ENCODE results near the gene COA1.
A peak's percentile ranks its signal among the peaks of the same experiment; 100 is the strongest.
"Not testable (repeated sequence)": the region's sequence is repeated elsewhere in the genome, so short reads cannot be mapped to it uniquely, and the experiment has no call there.

The COA1 gene

DNA sequence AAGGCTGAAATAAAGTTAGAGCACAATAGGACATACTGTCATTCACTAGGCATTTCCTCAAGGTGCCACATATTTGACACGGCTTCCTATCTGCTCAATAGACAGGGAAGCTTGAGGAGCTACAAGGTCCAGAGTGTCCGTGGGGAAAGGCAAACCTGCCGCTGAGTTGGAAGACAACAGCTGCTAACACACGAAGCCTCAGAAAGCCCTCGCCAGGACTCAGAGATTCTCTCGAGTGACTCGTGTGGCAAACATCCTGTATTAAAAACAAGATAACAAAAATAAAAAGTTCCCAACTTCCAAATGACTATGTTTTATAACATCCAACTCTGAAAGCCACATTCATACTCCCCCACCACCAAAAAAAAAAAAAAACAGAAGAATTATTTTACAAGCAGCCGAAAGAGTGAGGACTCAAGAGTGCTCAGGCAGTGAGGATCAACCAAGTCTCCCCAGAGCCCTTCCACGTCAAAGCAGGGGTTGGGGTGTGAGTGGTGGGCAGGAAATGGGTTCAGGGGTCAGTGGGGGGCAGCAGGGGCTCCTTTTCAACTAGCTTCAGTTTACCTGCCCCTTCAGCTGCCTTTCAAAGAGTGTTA lies 78.8 kb downstream of the COA1 start:
- peak; percentile 93 for DNase-seq

DNA sequence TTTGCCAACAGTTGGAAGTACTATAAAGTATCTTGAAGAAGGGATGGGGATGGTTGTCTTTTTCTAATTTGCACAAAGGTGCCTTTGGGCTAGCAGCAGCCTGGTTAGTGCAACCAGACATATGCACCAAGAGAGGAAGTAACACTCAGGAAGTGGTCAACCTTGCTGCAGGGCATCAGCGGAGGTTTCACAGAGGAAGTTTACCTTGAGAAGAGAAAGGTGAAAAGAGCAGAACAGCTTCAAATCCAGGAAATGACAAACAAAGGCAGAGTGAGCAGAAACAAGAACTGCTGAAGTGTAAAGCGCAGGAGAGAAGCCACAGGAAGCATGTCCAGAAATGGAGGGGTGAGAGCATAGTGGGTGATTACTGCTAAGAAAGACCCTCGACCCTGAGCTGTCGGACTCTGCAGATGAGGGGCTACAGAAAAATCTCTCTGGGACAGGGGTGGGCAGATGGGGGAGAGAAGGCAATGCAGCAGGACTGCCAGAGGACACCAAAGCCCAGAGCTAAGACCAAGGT lies 79.5 kb downstream of the COA1 start:
- DNase-seq: no peak

DNA sequence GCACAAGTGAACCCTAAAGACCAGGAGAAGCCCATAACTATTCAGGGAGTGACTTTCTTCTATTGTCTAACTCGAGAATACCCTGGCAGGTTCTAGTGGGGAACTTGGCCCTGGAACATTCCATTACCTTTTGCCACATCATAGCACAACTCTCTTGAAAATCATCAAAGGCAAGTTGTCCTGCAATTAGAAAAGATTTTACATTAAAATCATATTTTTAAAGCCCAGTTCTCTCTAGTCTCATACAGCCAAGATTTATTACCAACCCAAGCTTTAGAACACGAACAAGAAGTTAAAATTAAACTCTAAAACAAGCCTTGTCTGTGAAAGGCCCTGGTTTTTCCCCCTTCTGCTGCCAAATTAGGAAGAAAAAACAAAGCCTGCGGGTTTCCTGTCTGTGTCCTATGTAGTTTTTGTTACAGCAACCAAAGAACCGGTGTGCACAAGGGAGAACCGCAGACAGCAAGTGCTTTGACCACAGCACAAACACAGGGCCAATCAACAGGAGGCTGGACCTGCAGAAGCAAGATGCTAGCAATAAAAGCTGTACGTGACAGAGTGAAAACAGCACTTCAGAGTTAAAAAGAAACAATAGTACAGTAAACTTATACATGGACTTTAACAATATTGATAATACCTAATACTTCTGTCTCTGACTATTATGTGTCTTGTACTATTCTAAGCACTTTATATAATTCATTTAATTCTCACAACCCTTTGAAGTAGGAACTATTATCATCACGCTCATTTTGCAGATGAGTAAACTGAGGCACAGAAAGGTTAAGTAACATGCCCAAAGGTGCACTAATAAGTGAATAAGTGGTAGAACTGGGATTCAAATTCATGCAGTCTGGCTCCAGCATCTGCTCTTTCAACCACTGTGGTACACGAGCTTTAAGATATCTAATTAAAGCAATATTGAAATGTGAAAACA lies 80.6 kb downstream of the COA1 start:
- peak; percentile 68 for DNase-seq

DNA sequence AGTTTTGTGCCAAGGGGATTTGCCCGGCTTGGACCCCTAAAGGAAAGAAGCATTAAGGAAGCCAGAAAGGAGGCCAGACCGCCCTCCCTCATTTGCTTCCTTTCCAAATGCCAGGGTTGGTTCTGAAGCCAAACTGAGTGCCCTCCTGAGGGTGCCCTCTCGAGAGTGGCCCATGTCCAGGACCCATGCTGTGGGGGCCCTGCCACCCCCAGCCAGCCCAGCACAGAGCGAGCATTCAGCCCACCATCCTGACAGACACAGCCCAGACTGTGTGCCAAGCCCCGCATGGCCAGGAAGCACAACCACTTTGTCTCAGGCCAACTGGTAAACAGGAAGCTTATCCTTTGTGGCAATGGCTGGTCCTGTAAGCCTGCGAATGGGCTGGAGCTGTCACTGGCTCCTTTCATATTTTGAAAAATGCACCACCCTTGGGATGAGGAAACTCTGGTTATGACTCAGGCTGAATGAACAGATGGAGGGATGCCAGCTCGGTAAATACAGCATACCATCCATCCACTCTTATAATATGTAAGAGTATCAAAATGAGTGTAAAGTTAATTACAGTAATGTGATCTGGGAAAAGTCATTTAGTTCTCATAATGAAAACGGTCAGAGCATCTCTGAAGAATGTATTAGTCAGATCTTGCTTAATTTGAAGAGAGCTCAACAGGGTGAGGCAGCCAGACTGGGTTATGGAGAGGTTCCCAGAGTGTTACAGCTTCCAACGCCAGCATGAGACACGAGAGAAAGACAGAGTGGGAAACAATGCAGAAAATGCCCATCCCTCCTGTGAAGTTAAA lies 81.5 kb downstream of the COA1 start:
- DNase-seq: peak; percentile 99

DNA sequence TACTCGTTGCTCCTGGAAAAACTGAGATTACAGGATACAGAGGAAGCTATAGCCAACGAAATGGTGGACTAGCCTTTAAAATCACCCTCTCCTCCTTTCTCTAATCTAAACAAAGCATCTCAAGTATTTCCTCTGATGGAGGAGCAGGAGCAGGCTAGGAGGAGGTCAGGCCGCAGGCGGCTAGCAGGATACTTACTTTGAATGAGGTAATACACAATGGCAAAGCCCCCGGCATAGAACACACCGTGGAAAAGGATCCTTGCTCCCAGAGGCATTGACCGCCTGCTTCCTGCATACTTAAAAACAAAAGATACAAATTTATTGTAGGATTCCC lies 82.0 kb downstream of the COA1 start:
- DNase-seq: peak; percentile 85

DNA sequence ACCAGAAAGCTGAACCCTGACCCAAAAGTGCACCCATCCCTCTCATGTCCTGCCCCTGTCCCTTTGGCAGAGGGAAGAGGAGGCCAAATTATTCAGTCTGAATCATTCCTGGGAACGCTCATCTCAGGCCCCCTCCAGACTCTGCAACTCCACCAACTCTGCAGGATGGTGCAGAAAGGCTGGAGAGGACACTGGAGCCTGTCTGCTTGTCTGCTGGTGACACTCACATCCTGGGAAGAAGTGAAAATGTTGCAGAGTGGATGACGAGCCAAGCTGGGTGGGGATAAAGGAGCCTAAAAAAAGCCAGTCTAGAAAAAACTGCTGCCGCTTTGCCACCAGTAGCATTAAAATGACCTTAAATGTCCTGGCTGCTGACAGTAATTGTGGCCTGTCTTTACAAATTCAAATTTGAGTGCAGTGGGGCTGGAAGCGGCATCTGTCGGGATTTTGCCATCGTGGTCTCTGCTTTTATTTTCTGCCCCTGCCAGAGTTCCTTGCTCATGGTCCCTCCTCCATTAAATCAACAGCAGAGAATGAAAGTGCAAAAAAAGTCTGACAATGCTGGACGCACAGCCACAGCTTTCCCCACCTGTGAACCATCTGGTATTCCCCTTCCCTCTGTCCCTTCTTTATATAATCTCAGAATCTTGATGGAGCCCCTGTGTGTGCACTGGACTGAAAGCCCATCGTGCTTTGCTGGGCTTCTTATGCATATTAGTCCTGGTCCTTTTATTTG lies 82.6 kb downstream of the COA1 start:
- DNase-seq: peak; percentile 91

DNA sequence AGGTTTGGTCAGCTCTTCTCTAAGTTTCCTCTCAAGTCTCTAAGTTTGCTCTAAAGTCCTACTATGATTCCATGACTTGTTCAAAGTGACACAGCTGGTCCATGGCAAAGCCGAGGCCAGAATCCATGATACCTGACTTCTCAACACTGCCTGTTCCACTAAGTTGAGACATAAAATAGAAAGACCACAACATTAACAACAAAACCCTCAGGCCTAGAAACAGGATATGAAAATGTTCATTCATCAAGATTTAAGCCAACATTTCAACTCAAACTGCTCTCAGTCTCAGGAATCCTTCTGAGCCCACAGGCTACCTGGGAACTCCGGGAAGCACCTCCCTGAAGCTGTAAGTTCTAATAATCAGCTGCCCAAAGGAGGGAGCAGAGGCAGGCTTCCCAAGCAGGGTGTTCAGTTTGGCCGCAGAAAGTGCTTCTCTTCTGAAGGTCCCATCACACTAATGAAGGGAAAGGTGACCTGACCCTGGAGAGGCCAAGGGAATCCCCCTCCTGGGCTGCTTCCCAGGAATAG lies 83.6 kb downstream of the COA1 start:
- DNase-seq: no peak

DNA sequence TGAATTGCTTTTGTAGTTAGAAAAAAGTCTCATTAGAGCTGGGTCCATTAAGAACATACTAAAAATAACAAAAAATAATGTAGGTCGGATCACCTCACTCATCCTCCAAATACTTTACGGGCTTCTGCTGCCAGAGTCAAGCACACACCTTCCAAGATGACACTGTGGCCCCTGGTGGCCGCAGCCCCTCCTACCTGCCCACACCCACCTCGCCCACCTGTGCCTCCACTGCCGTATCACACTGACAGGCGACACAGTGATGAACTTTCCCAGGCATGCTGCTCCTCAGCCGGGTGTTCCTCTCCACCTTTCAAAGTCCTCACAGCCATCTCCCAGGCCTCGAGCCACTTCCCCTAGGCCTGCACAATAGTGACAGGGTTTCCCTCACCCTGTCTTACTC lies 85.5 kb downstream of the COA1 start:
- no peak for DNase-seq

DNA sequence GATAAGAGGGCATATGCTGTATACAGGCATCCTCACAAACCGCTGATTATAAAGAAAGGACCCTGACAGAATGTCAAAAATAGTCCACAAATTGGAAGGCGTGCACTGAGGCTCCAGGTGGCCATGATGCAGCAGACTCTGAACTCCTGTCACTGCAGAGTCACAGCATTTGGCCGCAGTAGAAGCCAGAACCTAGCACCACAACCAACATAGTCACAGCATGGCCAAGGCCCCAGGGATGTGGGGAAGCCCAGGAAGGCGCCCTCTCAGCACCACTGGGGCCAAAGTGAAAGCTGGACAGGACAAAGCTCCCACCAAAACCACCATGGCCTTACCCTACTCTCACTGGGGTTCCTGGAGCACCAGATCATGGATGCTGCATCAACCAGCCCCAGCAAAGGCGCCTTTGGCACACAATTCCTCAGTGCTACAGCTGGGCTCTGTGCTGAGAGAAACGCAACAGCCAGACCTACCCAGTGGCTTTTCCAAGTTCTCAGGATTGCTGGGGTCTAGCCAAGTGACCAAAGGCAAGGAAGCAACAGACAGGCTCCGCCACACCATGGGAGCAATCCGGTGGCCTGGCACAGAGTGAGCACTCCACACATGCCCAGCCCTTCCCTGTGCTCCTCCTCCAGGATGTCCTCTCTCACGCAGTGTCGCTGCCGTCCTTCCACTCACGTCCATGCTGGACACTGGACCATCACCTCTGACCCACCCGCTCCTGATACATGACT lies 86.3 kb downstream of the COA1 start:
- no peak for DNase-seq

DNA sequence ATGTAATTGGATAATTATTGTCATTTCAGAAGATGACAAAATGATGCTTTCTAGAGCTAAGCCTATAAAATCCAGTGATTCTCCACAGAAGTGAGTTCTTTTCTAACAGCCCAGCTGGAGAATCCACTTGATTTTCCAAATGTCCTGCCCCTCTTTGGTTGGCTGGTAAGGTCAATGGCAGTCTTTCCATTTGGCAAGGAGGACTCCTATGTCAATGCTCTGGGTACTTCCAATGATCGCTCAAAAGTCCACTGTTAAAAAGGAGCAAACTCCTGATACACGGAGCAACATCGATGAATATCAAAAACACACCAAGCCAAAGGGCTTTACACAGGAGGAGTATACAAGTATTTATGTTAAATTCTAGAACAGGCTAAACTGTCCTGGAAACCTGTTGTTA lies 88.6 kb downstream of the COA1 start:
- no peak for DNase-seq

DNA sequence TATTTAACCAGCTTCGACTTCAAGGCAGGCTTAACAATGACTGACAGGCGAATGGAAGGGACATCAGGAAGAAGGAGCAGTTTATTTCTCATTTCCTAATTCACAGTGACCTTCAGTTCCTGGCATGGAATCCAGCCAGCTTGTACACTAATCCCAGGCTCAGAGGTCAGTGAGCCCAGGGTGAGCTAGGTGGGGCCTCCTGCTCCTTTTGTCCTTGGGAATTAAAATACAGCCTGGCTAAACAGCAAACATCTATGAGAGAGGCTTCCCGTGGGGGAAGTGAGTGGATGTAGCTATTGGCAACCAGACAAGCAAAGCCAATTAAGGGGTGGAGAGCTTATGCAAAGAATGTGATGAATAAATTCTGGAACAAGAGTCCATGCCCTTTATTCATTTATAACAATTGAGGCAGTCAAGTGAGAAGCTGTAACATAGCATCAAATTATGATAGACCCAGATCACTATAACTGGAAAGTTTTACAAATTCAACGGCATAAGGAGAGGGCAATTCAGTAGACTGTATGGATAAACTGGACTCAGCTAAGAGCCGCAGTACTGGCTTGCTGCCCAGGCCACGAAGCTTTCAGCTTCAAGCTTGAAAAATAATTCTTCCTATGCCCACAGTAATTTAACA lies 89.3 kb downstream of the COA1 start:
- DNase-seq: peak; percentile 87

DNA sequence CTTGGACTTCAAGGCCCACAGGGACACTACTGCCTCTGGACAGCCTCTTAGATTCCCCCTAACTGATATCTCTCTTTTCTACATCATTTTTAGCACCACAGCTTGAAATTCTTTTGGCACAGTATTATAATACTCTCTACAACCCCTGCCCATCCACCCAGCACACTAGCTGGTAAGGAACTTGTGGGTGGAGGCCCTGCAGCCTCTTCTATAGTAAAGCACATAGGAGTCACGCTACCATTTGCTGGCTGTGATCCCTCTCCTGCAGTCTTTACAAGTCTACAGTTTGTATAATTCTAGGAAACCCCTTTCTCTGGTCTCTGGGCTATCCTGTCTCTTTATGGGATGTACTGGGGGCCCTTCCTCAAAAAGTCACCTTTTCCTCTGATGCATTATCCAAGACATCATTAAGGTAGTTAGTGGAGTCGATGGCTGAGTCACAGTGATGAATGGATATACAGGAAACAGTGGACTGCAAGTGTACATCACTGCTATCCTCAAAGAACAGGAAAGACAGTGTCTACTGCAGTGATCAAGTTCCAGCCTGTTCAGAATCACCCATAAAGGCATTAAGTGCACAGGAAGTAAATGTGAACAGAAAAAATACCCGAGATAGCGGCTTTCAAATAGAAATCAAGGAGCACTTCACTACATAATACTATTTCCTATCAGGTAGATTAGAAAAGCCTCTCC lies 92.1 kb downstream of the COA1 start:
- DNase-seq: no peak

DNA sequence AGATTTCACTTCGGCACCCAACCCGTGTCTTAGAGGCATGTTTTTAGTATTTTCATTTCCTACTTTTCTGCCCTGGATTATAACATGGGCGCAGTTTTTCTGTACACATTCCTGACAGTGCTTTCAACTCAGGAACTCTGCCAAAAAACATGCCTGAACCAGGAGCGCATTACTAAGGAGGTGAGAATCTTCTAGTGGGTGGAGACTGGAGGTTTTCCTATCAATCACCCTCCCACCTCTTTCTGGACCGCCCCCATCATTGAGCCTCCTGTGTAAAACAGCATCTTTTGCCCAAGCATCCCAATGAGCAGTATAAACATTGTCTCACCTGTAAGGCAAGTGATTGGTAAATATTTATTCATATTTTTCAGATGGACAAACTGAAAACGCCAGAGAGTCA lies 93.2 kb downstream of the COA1 start:
- peak; percentile 75 for DNase-seq

DNA sequence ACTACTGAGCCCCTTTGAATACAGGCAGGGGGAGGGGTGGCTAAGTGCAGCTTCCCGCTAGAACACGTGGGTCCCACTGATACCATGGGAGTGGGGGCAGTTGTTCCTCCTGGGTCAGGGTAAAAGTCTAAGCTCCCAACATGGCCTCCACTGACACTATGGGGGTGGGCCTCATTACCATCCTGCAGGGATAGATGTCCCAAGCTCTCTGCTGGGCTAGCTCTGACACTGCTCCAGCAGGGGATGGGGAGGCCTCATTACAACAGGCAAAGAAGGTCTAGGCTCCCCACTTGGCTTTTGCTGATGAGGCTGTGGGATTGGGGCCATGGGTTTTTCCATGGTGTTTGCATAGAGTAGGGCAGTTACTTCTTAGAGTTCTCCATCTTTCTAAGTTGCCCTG lies 94.9 kb downstream of the COA1 start:
- DNase-seq: no peak

DNA sequence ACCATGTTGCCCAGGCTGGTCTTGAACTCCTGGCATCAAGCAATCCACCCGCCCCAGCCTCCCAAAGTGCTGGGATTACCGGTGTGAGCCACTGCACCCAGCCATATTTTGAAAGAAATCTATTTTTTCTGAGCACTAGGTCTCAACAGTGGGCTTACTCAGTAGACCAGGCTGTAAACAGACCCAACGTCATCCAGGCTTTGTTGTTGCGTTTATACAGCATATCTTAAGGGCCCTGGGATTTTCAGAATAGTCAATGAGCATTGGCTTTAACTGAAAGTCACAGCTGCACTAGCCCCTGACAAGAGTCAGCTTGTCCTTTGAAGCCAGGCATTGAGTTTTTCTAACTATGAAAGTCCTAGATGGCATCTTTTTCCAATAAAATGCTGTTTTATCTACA lies 96.6 kb downstream of the COA1 start:
- DNase-seq: no peak

DNA sequence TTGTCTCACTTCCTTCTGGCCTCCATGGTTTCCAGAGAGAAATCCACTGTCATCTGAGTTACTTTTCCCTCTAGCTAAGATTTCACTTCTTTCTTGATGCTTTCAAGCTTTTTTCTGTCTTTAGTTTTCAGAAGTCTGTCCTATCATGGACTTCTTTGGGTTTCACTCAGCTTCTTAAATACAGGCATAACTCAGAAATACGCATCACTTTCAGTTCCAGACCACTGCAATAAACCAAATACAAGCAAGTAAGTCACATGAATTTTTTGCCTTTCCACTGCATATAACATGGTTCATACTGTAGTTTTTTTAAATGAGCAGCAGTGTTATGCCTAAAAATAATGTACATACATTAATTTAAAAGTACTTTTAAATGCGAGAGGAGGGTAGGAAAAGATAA lies 97.8 kb downstream of the COA1 start:
- DNase-seq: no peak

DNA sequence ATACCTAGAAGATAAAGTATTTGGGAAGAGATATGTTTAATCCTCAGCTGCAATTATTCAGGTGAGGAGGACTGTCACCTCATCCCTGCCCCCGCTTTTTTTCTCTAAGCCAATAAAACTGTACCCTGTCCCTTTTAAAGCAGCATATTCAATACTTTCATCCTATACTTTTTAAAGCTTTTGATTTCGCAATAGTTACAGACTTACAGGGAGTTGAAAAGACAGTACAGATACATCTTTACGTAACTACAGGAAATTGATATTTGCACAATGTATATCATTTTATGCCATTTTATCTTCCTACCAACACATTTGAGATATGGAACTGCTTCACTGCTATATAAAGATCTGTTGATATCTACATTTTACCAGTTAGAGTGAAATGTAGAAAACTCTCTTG lies 98.8 kb downstream of the COA1 start:
- no peak for DNase-seq

DNA sequence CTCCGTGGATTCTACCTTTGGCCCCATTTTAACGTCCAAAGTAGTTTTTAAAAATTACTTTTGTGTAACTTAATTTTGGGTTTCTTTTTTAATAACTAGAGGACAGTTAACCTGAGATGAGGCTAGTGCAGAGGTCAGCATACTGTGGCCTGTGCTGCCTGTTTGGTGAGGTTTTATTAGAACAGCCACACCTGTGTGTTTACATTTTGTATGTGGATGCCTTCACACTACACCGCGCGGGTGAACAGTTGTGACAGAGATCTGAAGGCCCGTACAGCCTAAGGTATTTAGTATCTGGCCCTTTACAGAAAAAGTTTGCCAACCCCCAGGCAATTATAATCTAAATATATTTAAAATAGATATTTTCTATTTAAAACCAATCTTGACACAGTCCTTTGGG lies 99.5 kb downstream of the COA1 start:
- DNase-seq: no peak

DNA sequence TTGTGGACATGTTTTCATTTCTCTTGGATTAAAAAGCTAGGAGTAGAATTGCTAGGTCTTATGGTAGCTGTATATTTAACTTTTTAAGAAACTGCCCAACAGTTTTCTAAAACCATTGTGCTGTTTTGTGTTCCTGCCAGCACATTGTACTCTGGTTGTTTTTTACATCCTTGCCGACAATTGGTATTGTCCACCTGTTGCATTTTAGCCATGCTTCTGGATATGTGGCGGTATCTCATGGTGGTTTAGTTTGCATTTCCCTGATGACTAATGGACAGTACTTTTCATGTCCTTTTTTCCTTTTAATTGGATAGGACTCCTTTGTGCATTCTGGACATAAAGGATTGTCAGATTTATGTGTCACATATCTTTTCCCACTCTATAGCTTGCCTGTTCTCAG lies 100.9 kb downstream of the COA1 start:
- no peak for DNase-seq

DNA sequence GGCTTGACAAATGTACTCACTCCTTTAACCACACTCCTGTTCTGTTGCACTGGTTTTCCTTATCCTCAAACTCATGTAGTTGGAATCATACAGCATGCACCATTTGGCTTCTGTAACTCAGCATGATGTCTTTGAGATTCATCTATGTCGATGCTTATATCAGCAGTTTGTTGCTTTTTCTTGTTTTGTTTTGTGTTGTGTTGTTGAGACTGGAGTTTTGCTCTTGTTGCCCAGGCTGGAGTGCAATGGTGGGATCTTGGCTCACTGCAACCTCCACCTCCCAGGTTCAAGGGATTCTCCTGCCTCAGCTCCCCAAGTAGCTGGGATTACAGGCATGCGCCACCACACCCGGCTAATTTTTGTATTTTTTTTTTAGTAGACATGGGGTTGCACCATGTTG lies 101.5 kb downstream of the COA1 start:
- DNase-seq: not testable (repeated sequence)

DNA sequence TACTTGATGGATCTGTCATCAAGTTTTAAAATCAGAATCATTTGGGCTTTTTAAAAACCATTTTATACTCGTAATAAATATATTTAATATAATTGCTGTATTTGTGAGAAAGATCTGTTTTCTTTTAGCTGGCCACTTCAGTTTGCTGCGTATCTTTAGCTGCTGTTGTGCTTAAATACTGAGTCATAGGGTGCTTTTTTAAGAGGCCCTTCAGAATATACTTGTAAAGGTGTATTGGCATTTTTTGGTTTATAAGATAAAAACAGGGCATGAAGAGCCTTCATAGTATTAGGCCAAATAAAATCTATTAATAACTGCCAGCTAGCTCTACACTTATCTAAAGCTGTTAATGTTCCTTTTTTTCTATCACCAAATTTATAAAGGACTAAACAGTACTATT lies 102.6 kb downstream of the COA1 start:
- no peak for DNase-seq

Data from fibroblast of skin of back (primary cell).